ENCODE results near the gene SPTBN4.

DNA sequence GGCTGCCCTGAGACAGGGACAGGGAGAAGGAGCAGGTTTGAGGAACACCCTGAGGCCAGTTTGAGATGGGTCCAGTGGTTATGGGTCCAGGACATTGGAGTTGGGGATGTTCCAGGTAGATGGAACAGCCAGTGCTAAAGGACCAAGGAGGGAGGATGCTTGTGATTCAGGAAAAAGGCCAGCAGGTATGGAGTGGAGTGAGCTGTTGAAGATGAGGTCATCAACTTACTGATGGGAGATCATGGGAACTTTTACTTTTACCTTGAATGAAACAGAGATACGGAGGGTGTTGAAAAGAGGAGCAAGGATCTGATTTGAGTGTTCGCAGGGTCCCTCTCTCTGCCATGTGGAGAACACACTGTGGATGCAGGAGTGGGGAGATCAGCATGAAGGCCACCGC, 25.5 kb downstream of the SPTBN4 start:
- TF ChIP-seq, protein P1, sequence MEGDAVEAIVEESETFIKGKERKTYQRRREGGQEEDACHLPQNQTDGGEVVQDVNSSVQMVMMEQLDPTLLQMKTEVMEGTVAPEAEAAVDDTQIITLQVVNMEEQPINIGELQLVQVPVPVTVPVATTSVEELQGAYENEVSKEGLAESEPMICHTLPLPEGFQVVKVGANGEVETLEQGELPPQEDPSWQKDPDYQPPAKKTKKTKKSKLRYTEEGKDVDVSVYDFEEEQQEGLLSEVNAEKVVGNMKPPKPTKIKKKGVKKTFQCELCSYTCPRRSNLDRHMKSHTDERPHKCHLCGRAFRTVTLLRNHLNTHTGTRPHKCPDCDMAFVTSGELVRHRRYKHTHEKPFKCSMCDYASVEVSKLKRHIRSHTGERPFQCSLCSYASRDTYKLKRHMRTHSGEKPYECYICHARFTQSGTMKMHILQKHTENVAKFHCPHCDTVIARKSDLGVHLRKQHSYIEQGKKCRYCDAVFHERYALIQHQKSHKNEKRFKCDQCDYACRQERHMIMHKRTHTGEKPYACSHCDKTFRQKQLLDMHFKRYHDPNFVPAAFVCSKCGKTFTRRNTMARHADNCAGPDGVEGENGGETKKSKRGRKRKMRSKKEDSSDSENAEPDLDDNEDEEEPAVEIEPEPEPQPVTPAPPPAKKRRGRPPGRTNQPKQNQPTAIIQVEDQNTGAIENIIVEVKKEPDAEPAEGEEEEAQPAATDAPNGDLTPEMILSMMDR (IDR thresholded peaks at IDR 0.05; ENCODE audit: low read length): no peak
- no peak for TF ChIP-seq EZH2 (IDR thresholded peaks at IDR 0.05; ENCODE audit: borderline replicate concordance, low read length)

Measured in OCI-LY1 (cell line).